Dermis blood vessel endothelial cell (primary cell): ENCODE data around the gene GNAZ. TPM values are rescaled to one million over a fixed set of nuclear protein-coding genes. Genes with fewer than 3 reads are reported as not detected.

ENCODE experiments used
- DNase-seq: peaks from one replicate; pipeline ENCODE4 v3.0.0; 2010
- total RNA-seq: library from RNA; depleted of rRNA; stranded (reverse); fragments of >200 nt; gene quantifications from 2 replicates; pipeline ENCODE4 v1.2.3, GENCODE V29; 2014

Gene GNAZ
- total RNA-seq, 1 donor from 2014 or later: 0.68 TPM

- DNase-seq: no peak
These were observed 9.0 kb downstream of the GNAZ start for GRCh38 chr22:23079240-23079768.

- no peak for DNase-seq
These were observed 9.6 kb downstream of the GNAZ start for GRCh38 chr22:23079814-23080521.

- no peak for DNase-seq
These were observed 10.4 kb downstream of the GNAZ start for GRCh38 chr22:23080613-23081290.

GRCh38 chr22:23082534-23083314 is 12.4 kb downstream of the GNAZ start:
- DNase-seq: no peak

GRCh38 chr22:23083315-23084021 is 13.1 kb downstream of the GNAZ start:
- no peak for DNase-seq

GRCh38 chr22:23084453-23085350 is 14.4 kb downstream of the GNAZ start:
- DNase-seq: no peak

- DNase-seq: no peak
These were observed 15.0 kb downstream of the GNAZ start for GRCh38 chr22:23085351-23085671.

GRCh38 chr22:23085785-23086184 is 15.5 kb downstream of the GNAZ start:
- DNase-seq: no peak

GRCh38 chr22:23086263-23086662 is 15.9 kb downstream of the GNAZ start:
- no peak for DNase-seq

GRCh38 chr22:23086787-23087186 is 16.5 kb downstream of the GNAZ start:
- DNase-seq: no peak

GRCh38 chr22:23088199-23088604 is 17.9 kb downstream of the GNAZ start:
- no peak for DNase-seq

GRCh38 chr22:23089010-23089409 is 18.7 kb downstream of the GNAZ start:
- DNase-seq: no peak

GRCh38 chr22:23089633-23090456 is 19.5 kb downstream of the GNAZ start:
- DNase-seq: no peak

GRCh38 chr22:23090457-23090835 is 20.1 kb downstream of the GNAZ start:
- DNase-seq: no peak

GRCh38 chr22:23091760-23092159 is 21.4 kb downstream of the GNAZ start:
- no peak for DNase-seq

- DNase-seq: no peak
These were observed 22.1 kb downstream of the GNAZ start for GRCh38 chr22:23092217-23092955.

- no peak for DNase-seq
These were observed 22.9 kb downstream of the GNAZ start for GRCh38 chr22:23093051-23093788.

- DNase-seq: no peak
These were observed 23.9 kb downstream of the GNAZ start for GRCh38 chr22:23094260-23094659.
